Measurements from ENCODE around the gene ACTMAP. TPM values are rescaled to one million over a fixed set of nuclear protein-coding genes. Genes with fewer than 3 reads are reported as not detected.

ACTMAP gene
- total and polyA plus RNA-seq, 4 donors, result 5.3 to 27.7 (median 15.3) TPM

DNA sequence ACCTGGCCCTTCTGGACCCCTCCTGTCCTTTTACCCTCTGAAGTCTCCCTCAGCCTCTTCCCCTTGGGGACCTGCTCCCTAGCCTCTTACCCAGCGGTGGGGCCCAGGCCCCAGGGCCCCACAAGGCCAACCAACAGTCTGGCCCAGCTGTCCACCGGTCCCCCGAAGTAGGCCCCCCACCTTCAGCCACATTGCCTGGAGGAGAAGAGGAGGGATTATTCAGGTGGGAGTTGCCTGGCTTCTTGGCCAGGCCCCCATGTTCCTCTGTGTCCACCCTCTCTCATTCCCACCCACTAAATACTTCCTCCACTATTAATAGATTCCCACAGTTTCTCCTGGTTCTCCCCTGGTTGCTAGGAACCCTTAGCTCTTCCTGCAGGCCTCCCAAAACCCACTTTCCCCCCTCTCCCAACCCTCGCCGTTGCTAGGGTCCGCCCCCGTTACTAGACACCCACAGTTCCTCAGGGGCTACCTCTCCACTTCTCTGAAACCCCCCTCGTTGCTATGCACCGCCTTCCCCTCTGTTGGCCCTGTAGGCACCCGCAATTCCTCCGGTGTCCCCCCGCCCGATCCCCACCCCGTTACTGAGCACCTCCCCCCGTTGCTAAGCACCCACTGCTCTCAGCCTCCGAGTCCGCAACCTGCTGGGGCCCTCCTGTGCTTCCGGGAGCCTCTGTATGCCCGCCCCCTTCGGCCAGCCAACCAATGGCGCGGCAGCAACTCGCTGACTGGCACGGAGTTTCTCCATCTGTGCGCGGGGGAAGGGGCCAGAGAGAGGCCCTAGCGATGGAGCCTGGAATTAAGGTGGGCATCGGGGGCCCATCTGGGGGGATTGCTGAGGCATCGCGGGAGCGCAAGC is 35.6 kb downstream of the ACTMAP start:
- 2 to 4% methylated on average over 31 of the region's 31 CpGs for WGBS, 2 donors
- Histone ChIP-seq H3K36me3 (ENCODE audit: control insufficient read depth in 4 of 4, insufficient read depth in 4 of 4, low read length in 4 of 4) (peaks cover 0 to 9% (median under 1%) of the 10 kb centered on the region in 4 donors), H3K4me1 (ENCODE audit: control insufficient read depth in 5 of 5, insufficient read depth in 5 of 5, low read length in 5 of 5) (peaks cover 0 to 41% (median 11%) of the 10 kb centered on the region in 5 donors), H3K27ac (ENCODE audit: low read depth in 1 of 2, low read length in 1 of 2) (peak overlapping the region; percentile 86 to 93), H3K9ac (ENCODE audit: insufficient read depth in 1 of 2, low read length in 2 of 2) (peak overlapping the region; percentile 12 to 72), H3K27me3 (ENCODE audit: control insufficient read depth in 3 of 3, insufficient read depth in 3 of 3, low read length in 2 of 3) (no peaks in the 10 kb centered on the region), H3K4me3 (peak overlapping the region; percentile 30), H3K9me3 (ENCODE audit: control insufficient read depth in 4 of 4, insufficient read depth in 3 of 4, low read length in 3 of 4) (no peaks in the 10 kb centered on the region)
- ATAC-seq (ENCODE audit: insufficient read depth, low FRiP score) (peak; percentile 62), DNase-seq (peak; percentile 95)
- TF ChIP-seq, protein P1, sequence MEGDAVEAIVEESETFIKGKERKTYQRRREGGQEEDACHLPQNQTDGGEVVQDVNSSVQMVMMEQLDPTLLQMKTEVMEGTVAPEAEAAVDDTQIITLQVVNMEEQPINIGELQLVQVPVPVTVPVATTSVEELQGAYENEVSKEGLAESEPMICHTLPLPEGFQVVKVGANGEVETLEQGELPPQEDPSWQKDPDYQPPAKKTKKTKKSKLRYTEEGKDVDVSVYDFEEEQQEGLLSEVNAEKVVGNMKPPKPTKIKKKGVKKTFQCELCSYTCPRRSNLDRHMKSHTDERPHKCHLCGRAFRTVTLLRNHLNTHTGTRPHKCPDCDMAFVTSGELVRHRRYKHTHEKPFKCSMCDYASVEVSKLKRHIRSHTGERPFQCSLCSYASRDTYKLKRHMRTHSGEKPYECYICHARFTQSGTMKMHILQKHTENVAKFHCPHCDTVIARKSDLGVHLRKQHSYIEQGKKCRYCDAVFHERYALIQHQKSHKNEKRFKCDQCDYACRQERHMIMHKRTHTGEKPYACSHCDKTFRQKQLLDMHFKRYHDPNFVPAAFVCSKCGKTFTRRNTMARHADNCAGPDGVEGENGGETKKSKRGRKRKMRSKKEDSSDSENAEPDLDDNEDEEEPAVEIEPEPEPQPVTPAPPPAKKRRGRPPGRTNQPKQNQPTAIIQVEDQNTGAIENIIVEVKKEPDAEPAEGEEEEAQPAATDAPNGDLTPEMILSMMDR (IDR thresholded peaks at IDR 0.05; ENCODE audit: control extremely low read depth, extremely low read depth), result no peak

DNA sequence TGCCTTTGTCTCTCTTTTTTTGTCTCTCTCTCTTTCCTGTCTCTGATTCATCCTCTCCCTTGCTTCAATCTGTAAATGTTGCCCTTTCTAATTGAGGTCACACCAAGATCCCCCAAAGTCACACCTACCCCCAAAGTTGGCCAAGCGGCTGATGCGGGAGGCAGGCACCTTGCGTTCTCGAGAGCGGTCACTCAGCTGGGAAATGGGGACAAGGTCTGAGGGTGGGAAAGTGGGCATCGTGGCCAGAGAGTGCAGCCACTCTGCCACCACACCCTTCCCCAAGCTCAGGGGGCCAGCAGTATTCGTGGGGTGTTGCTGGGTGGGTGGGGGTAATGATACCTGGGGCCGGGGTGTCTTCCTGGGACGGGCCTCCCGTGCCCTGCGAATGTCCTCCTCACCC is 36.3 kb downstream of the ACTMAP start:
- Histone ChIP-seq H3K4me3 (no peak overlapping the region), H3K36me3 (ENCODE audit: control insufficient read depth in 4 of 4, insufficient read depth in 4 of 4, low read length in 4 of 4) (peaks cover 2 to 16% (median 2%) of the 10 kb centered on the region in 4 donors), H3K9ac (ENCODE audit: insufficient read depth in 1 of 2, low read length in 2 of 2) (peak overlapping the region in 1 of 2 donors; percentile 12), H3K27ac (ENCODE audit: low read depth in 1 of 2, low read length in 1 of 2) (peak overlapping the region; percentile 81 to 93), H3K9me3 (ENCODE audit: control insufficient read depth in 4 of 4, insufficient read depth in 3 of 4, low read length in 3 of 4) (no peaks in the 10 kb centered on the region), H3K4me1 (ENCODE audit: control insufficient read depth in 5 of 5, insufficient read depth in 5 of 5, low read length in 5 of 5) (peaks cover 0 to 36% (median 11%) of the 10 kb centered on the region in 5 donors), H3K27me3 (ENCODE audit: control insufficient read depth in 3 of 3, insufficient read depth in 3 of 3, low read length in 2 of 3) (no peaks in the 10 kb centered on the region)
- TF ChIP-seq, protein P1 (IDR thresholded peaks at IDR 0.05; ENCODE audit: control extremely low read depth, extremely low read depth), result no peak
- ATAC-seq (ENCODE audit: insufficient read depth, low FRiP score), result no peak
- DNase-seq, result no peak
- 81 to 91% methylated on average over 11 of the region's 11 CpGs for WGBS, 2 donors

DNA sequence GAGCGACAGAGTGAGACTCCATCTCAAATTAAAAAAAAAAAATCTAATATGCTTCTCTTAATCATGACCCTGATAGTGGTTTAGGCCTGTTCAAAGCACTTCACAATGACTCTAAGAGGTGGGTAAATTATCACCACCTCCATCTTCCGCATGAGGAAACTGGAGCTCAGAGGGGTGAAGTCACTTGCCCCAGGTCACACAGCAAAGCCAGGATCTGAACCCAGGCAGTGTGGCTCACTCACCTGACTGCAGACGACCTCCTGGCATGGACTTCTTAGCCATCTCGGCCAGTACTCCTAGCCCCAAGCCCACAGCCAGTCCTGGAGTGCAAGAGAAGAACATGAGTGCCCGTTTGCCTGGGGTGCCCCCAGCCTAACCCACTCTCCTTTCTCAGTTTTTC is 40.5 kb downstream of the ACTMAP start:
- Histone ChIP-seq H3K36me3 (ENCODE audit: control insufficient read depth in 4 of 4, insufficient read depth in 4 of 4, low read length in 4 of 4) (peaks cover 9 to 23% (median 11%) of the 10 kb centered on the region in 4 donors), H3K9ac (ENCODE audit: insufficient read depth in 1 of 2, low read length in 2 of 2) (no peak overlapping the region), H3K4me1 (ENCODE audit: control insufficient read depth in 5 of 5, insufficient read depth in 5 of 5, low read length in 5 of 5) (peaks cover 0 to 7% (median 5%) of the 10 kb centered on the region in 5 donors), H3K27me3 (ENCODE audit: control insufficient read depth in 3 of 3, insufficient read depth in 3 of 3, low read length in 2 of 3) (no peaks in the 10 kb centered on the region), H3K4me3 (no peak overlapping the region), H3K9me3 (ENCODE audit: control insufficient read depth in 4 of 4, insufficient read depth in 3 of 4, low read length in 3 of 4) (no peaks in the 10 kb centered on the region), H3K27ac (ENCODE audit: low read depth in 1 of 2, low read length in 1 of 2) (no peak overlapping the region)
- DNase-seq, result no peak
- 93 to 94% methylated on average over 5 of the region's 5 CpGs for WGBS, 2 donors
- ATAC-seq (ENCODE audit: insufficient read depth, low FRiP score), result no peak
- TF ChIP-seq, protein P1 (IDR thresholded peaks at IDR 0.05; ENCODE audit: control extremely low read depth, extremely low read depth), result no peak
